H9 (cell line): ENCODE results near the gene ACTL6B. TPM values are rescaled to one million over a fixed set of nuclear protein-coding genes. Genes with fewer than 3 reads are reported as not detected.
A peak's percentile ranks its signal among the peaks of the same experiment; 100 is the strongest.

Experiments
- DNase-seq: peaks from one replicate; pipeline ENCODE4 v3.0.0-alpha.2; 2017
- H2AFZ ChIP-seq: one replicate; pipeline ENCODE4 v1.6.1; 2013; ENCODE audit warnings: mild to moderate bottlenecking, low read length, control low read depth, moderate library complexity
- H2AK5ac ChIP-seq: 2 replicates; pipeline ENCODE4 v1.6.1; 2013; ENCODE audit warnings: low read length, control low read depth, mixed read lengths; ENCODE audit not compliant: insufficient read length
- H2BK120ac ChIP-seq: one replicate; pipeline ENCODE4 v1.6.1; 2013; ENCODE audit warnings: low read depth, mild to moderate bottlenecking, low read length, control low read depth, inconsistent platforms; ENCODE audit not compliant: poor library complexity, severe bottlenecking
- H2BK12ac ChIP-seq: 2 replicates; pipeline ENCODE4 v1.6.1; 2013; ENCODE audit warnings: low read length, control low read depth, mixed read lengths, low read depth; ENCODE audit not compliant: insufficient read length
- H2BK15ac ChIP-seq: 2 replicates; pipeline ENCODE4 v1.6.1; 2013; ENCODE audit warnings: low read depth, low read length, control low read depth
- H2BK20ac ChIP-seq: one replicate; pipeline ENCODE4 v1.6.1; 2013; ENCODE audit warnings: low read depth, mild to moderate bottlenecking, low read length, control low read depth, inconsistent platforms; ENCODE audit not compliant: poor library complexity, severe bottlenecking
- H2BK5ac ChIP-seq: 2 replicates; pipeline ENCODE4 v1.6.1; 2013; ENCODE audit warnings: low read length, control low read depth, mixed read lengths; ENCODE audit not compliant: insufficient read length
- H3K14ac ChIP-seq: 2 replicates; pipeline ENCODE4 v1.6.1; 2013; ENCODE audit warnings: low read length, control low read depth; ENCODE audit not compliant: insufficient read depth
- H3K18ac ChIP-seq: 2 replicates; pipeline ENCODE4 v1.6.1; 2013; ENCODE audit warnings: low read depth, mild to moderate bottlenecking, mixed read lengths, low read length, control low read depth; ENCODE audit not compliant: insufficient read length
- H3K23ac ChIP-seq: 2 replicates; pipeline ENCODE4 v1.6.1; 2013; ENCODE audit warnings: low read length, control low read depth, mixed read lengths, low read depth; ENCODE audit not compliant: insufficient read length
- H3K23me2 ChIP-seq: 2 replicates; pipeline ENCODE4 v1.6.1; 2013; ENCODE audit warnings: low read depth, mild to moderate bottlenecking, mixed read lengths, low read length, control low read depth; ENCODE audit not compliant: insufficient read length, poor library complexity, severe bottlenecking
- H3K27ac ChIP-seq: 2 replicates; pipeline ENCODE4 v1.5.1; 2013; ENCODE audit warnings: low read length, control low read depth, mixed read lengths, low read depth; ENCODE audit not compliant: insufficient read length
- H3K27me3 ChIP-seq: 2 replicates; pipeline ENCODE4 v1.6.1; 2013; ENCODE audit warnings: low read length, control low read depth, inconsistent platforms; ENCODE audit not compliant: insufficient read depth
- H3K4ac ChIP-seq: 2 replicates; pipeline ENCODE4 v1.6.1; 2013; ENCODE audit warnings: low read depth, mild to moderate bottlenecking, control low read depth, inconsistent platforms, low read length, moderate library complexity
- H3K4me1 ChIP-seq: 2 replicates; pipeline ENCODE4 v1.6.1; 2013; ENCODE audit warnings: low read length, control low read depth, inconsistent platforms; ENCODE audit not compliant: insufficient read depth
- H3K4me2 ChIP-seq: 2 replicates; pipeline ENCODE4 v1.6.1; 2013; ENCODE audit warnings: low read length, control low read depth, mixed read lengths; ENCODE audit not compliant: insufficient read length, insufficient read depth
- H3K56ac ChIP-seq: 2 replicates; pipeline ENCODE4 v1.6.1; 2013; ENCODE audit warnings: low read depth, mild to moderate bottlenecking, mixed read lengths, low read length, control low read depth; ENCODE audit not compliant: insufficient read length
- H3K79me1 ChIP-seq: 2 replicates; pipeline ENCODE4 v1.6.1; 2013; ENCODE audit warnings: low read depth, mild to moderate bottlenecking, moderate library complexity, low read length, control low read depth, inconsistent platforms; ENCODE audit not compliant: insufficient read depth, poor library complexity, severe bottlenecking
- H3K79me2 ChIP-seq: 2 replicates; pipeline ENCODE4 v1.6.1; 2013; ENCODE audit warnings: low read length, control low read depth, inconsistent platforms; ENCODE audit not compliant: insufficient read depth
- H3K9ac ChIP-seq: 2 replicates; pipeline ENCODE4 v1.6.1; 2013; ENCODE audit warnings: low read length, control low read depth, mixed read lengths; ENCODE audit not compliant: insufficient read length; ENCODE audit errors: extremely low read depth
- H3K9me3 ChIP-seq: one replicate; pipeline ENCODE4 v1.6.1; 2013; ENCODE audit warnings: low read depth, low read length, inconsistent platforms; ENCODE audit not compliant: control insufficient read depth
- H3T11ph ChIP-seq: one replicate; pipeline ENCODE4 v1.6.1; 2013; ENCODE audit warnings: mild to moderate bottlenecking, low read length, control low read depth, inconsistent platforms
- H4K20me1 ChIP-seq: one replicate; pipeline ENCODE4 v1.6.1; 2013; ENCODE audit not compliant: control insufficient read depth, insufficient read length, insufficient read depth
- H4K5ac ChIP-seq: 2 replicates; pipeline ENCODE4 v1.6.1; 2013; ENCODE audit warnings: low read depth, mild to moderate bottlenecking, mixed read lengths, low read length, control low read depth; ENCODE audit not compliant: insufficient read length
- H4K8ac ChIP-seq: replicated peaks from 2 replicates; pipeline ENCODE4 v1.6.1; 2013; ENCODE audit warnings: low read length, control low read depth, mixed read lengths, low read depth; ENCODE audit not compliant: insufficient read length
- H4K91ac ChIP-seq: 2 replicates; pipeline ENCODE4 v1.6.1; 2013; ENCODE audit warnings: low read depth, mild to moderate bottlenecking, moderate library complexity, mixed read lengths, low read length, control low read depth; ENCODE audit not compliant: insufficient read length
- H3K27ac Mint-ChIP-seq, 3 experiments: 2 replicates in 2 of 3; 3 replicates in 1 of 3; pipeline ENCODE4 v1.8.0; 2020 to 2021; ENCODE audit warnings: mixed read lengths in 3 of 3, mild to moderate bottlenecking in 1 of 3, moderate library complexity in 1 of 3
- H3K27me3 Mint-ChIP-seq: 2 replicates; pipeline ENCODE4 v1.8.0; 2021; ENCODE audit warnings: low read depth, mild to moderate bottlenecking, moderate library complexity, mixed read lengths
- H3K36me3 Mint-ChIP-seq, 3 experiments: 2 replicates in 2 of 3; 3 replicates in 1 of 3; pipeline ENCODE4 v1.8.0; 2020 to 2021; ENCODE audit warnings: low read depth in 3 of 3, mixed read lengths in 3 of 3; ENCODE audit not compliant: insufficient read depth in 1 of 3
- H3K4me1 Mint-ChIP-seq, 2 experiments: 2 replicates each; pipeline ENCODE4 v1.8.0; 2020; ENCODE audit warnings: mixed read lengths in 2 of 2
- H3K4me3 Mint-ChIP-seq, 2 experiments: 2 replicates in 1 of 2; 3 replicates in 1 of 2; pipeline ENCODE4 v1.8.0; 2020 to 2021; ENCODE audit warnings: mild to moderate bottlenecking in 2 of 2, mixed read lengths in 2 of 2, moderate library complexity in 1 of 2
- H3K9me3 Mint-ChIP-seq, 2 experiments: 2 replicates in 1 of 2; 3 replicates in 1 of 2; pipeline ENCODE4 v1.8.0; 2020; ENCODE audit warnings: mild to moderate bottlenecking in 2 of 2, mixed read lengths in 2 of 2, moderate library complexity in 1 of 2
- WGBS: extraction: QIAGEN DNeasy Blood & Tissue Kit; methylation state at CpG from one replicate; pipeline ENCODE4 v1.1.7; 2013; ENCODE audit warnings: missing lambda C conversion rate, low lambda C conversion rate, mixed read lengths; ENCODE audit not compliant: insufficient read length; ENCODE audit errors: extremely low coverage; 5-methylcytosine and 5-hydroxymethylcytosine counted together
- total RNA-seq: library from RNA; stranded (reverse); gene quantifications from 2 replicates; pipeline ENCODE4 v1.2.1, GENCODE V29; 2021
- TF ChIP-seq, protein P1 (sequence below): fragments of 200-600 bp; sonication (generic); conservative IDR thresholded peaks from 3 replicates; pipeline ENCODE4 v1.8.0; 2021; ENCODE audit warnings: antibody characterized with exemption, mild to moderate bottlenecking

Gene ACTL6B
- total RNA-seq, 1 experiment from 2014 or later: 0.50 TPM

DNA sequence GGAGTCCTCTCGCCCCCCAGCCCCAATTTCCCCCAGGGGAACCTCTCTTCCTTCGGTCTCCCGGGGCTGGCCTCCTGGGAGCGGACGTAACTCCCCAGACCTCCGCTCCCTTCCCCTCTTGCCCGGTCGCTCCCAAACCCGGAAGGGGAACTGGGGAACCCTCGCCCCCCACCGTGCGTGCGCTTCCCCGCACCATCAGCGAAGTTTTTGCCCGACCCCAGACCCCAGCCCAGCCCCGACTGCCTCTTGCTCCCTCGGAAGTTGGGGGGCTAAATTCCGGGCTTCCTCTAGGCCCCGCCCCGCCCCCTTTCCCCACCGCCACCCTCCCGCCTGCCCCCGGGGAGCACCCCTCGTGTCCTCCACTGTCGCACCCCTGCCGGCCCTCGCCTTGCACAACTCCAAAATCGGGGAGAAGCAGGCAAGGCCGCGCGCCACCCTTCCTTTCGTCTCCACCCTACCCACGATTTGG lies 17.7 kb upstream of the ACTL6B start:
- no peaks in the 10 kb centered on the region for H3K9me3 ChIP-seq
- no peaks in the 10 kb centered on the region for H3K79me1 ChIP-seq
- no peak overlapping the region for H3K27ac ChIP-seq
- peak overlapping the region; percentile 75 for H3K4me2 ChIP-seq
- H2AK5ac ChIP-seq: no peak overlapping the region
- no peak for DNase-seq
- TF ChIP-seq, protein P1, sequence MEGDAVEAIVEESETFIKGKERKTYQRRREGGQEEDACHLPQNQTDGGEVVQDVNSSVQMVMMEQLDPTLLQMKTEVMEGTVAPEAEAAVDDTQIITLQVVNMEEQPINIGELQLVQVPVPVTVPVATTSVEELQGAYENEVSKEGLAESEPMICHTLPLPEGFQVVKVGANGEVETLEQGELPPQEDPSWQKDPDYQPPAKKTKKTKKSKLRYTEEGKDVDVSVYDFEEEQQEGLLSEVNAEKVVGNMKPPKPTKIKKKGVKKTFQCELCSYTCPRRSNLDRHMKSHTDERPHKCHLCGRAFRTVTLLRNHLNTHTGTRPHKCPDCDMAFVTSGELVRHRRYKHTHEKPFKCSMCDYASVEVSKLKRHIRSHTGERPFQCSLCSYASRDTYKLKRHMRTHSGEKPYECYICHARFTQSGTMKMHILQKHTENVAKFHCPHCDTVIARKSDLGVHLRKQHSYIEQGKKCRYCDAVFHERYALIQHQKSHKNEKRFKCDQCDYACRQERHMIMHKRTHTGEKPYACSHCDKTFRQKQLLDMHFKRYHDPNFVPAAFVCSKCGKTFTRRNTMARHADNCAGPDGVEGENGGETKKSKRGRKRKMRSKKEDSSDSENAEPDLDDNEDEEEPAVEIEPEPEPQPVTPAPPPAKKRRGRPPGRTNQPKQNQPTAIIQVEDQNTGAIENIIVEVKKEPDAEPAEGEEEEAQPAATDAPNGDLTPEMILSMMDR: no peak
- H4K91ac ChIP-seq: no peak overlapping the region
- no peak overlapping the region for H4K8ac ChIP-seq
- H3T11ph ChIP-seq: no peak overlapping the region
- H3K23me2 ChIP-seq: peaks cover 20% of the 10 kb centered on the region
- no peak overlapping the region for H4K5ac ChIP-seq
- H4K20me1 ChIP-seq: no peaks in the 10 kb centered on the region
- H2BK5ac ChIP-seq: no peak overlapping the region
- H3K56ac ChIP-seq: no peak overlapping the region
- no peak overlapping the region for H3K18ac ChIP-seq
- H3K9ac ChIP-seq: peak overlapping the region; percentile 30
- Mint-ChIP-seq H3K4me3 (peak overlapping the region; percentile 83 to 92), H3K9me3 (no peaks in the 10 kb centered on the region), H3K4me1 (peaks cover 4 to 7% of the 10 kb centered on the region in 2 experiments; a peak in 3 of 4 replicates), H3K27ac (peak overlapping the region in 2 of 3 experiments; percentile 49 to 90; a peak in 2 of 7 replicates), H3K36me3 (peaks cover 10 to 19% (median 18%) of the 10 kb centered on the region in 3 experiments; a peak in 6 of 7 replicates), H3K27me3 (peaks cover 35% of the 10 kb centered on the region)
- no peak overlapping the region for H3K4ac ChIP-seq
- no peak overlapping the region for H3K14ac ChIP-seq
- no peaks in the 10 kb centered on the region for H3K79me2 ChIP-seq
- H2BK20ac ChIP-seq: no peak overlapping the region
- no peak overlapping the region for H2AFZ ChIP-seq
- no peaks in the 10 kb centered on the region for H3K27me3 ChIP-seq
- WGBS: no CpG with 5 or more reads among the region's 34 CpGs
- H2BK120ac ChIP-seq: no peak overlapping the region
- no peak overlapping the region for H3K23ac ChIP-seq
- no peaks in the 10 kb centered on the region for H3K4me1 ChIP-seq
- no peak overlapping the region for H2BK12ac ChIP-seq
- H2BK15ac ChIP-seq: no peak overlapping the region
